Immature natural killer cell (primary cell): ENCODE measurements around the gene PAX7. TPM values are rescaled to one million over a fixed set of nuclear protein-coding genes. Genes with fewer than 3 reads are reported as not detected.
"Not testable (repeated sequence)": the region's sequence is repeated elsewhere in the genome, so short reads cannot be mapped to it uniquely, and the experiment has no call there.

Experiments used
- DNase-seq, 3 donors: peaks; one replicate each; pipeline ENCODE4 v3.0.0; 2022; ENCODE audit warnings: mixed read lengths in 1 of 3
- H3K27ac Mint-ChIP-seq, 6 donors: one replicate each; pipeline ENCODE4 v1.8.0; 2020; ENCODE audit warnings: mixed read lengths in 6 of 6, mild to moderate bottlenecking in 5 of 6, inconsistent platforms in 4 of 6, moderate library complexity in 3 of 6
- H3K27me3 Mint-ChIP-seq, 3 donors: one replicate each; pipeline ENCODE4 v1.8.0; 2020 to 2021; ENCODE audit warnings: low read depth in 3 of 3, mild to moderate bottlenecking in 3 of 3, mixed read lengths in 3 of 3, moderate library complexity in 3 of 3, inconsistent platforms in 1 of 3
- H3K36me3 Mint-ChIP-seq, 3 donors: one replicate each; pipeline ENCODE4 v1.8.0; 2020; ENCODE audit warnings: mixed read lengths in 3 of 3, inconsistent platforms in 2 of 3, mild to moderate bottlenecking in 2 of 3
- H3K4me1 Mint-ChIP-seq, 2 donors: one replicate each; pipeline ENCODE4 v1.8.0; 2020; ENCODE audit warnings: inconsistent platforms in 2 of 2, mild to moderate bottlenecking in 2 of 2, mixed read lengths in 2 of 2, moderate library complexity in 1 of 2
- H3K4me3 Mint-ChIP-seq, 5 donors: one replicate each; pipeline ENCODE4 v1.8.0; 2020; ENCODE audit warnings: mild to moderate bottlenecking in 5 of 5, mixed read lengths in 5 of 5, inconsistent platforms in 3 of 5, moderate library complexity in 3 of 5
- H3K9me3 Mint-ChIP-seq, 6 donors: one replicate each; pipeline ENCODE4 v1.8.0; 2020; ENCODE audit warnings: mild to moderate bottlenecking in 6 of 6, mixed read lengths in 6 of 6, inconsistent platforms in 4 of 6, moderate library complexity in 3 of 6
- polyA plus RNA-seq, 3 donors: library from polyadenylated mRNA; unstranded; fragments of 300-500 nt; fragmentation: Illumina TruSeq; gene quantifications; one replicate each; pipeline ENCODE4 v1.2.3, GENCODE V29; 2021

Gene PAX7
- polyA plus RNA-seq, 3 donors from 2014 or later, result not detected

- H3K9me3 Mint-ChIP-seq, result no peaks in the 10 kb centered on the region
- H3K27me3 Mint-ChIP-seq, result peaks cover under 1 to 10% (median 8%) of the 10 kb centered on the region in 3 donors
- H3K27ac Mint-ChIP-seq, result no peak overlapping the region
- H3K4me3 Mint-ChIP-seq, result no peak overlapping the region
- DNase-seq, result no peak
- no peaks in the 10 kb centered on the region for H3K36me3 Mint-ChIP-seq
- H3K4me1 Mint-ChIP-seq, result no peaks in the 10 kb centered on the region
These were observed 39.6 kb downstream of the PAX7 start for GRCh38 chr1:18670121-18670867.

GRCh38 chr1:18670868-18671225 lies 40.2 kb downstream of the PAX7 start:
- H3K4me3 Mint-ChIP-seq, result no peak overlapping the region
- no peak for DNase-seq

GRCh38 chr1:18673976-18674375 lies 43.3 kb downstream of the PAX7 start:
- Mint-ChIP-seq H3K4me3 (no peak overlapping the region), H3K36me3 (no peaks in the 10 kb centered on the region), H3K27ac (no peak overlapping the region), H3K9me3 (no peaks in the 10 kb centered on the region), H3K4me1 (no peaks in the 10 kb centered on the region), H3K27me3 (peaks cover 0 to 7% (median 6%) of the 10 kb centered on the region in 3 donors)
- no peak for DNase-seq

More at GRCh38 chr1:18670868-18671225, 40.2 kb downstream of the PAX7 start:
- H3K27ac Mint-ChIP-seq, result no peak overlapping the region
- H3K4me1 Mint-ChIP-seq, result no peaks in the 10 kb centered on the region
- no peaks in the 10 kb centered on the region for H3K36me3 Mint-ChIP-seq
- peaks cover 0 to 12% (median 11%) of the 10 kb centered on the region in 3 donors for H3K27me3 Mint-ChIP-seq
- H3K9me3 Mint-ChIP-seq, result no peaks in the 10 kb centered on the region

GRCh38 chr1:18676332-18676781 lies 45.7 kb downstream of the PAX7 start:
- Mint-ChIP-seq H3K36me3 (no peaks in the 10 kb centered on the region), H3K4me1 (no peaks in the 10 kb centered on the region), H3K9me3 (no peaks in the 10 kb centered on the region), H3K27me3 (peaks cover 2 to 9% (median 7%) of the 10 kb centered on the region in 3 donors), H3K27ac (no peak overlapping the region), H3K4me3 (no peak overlapping the region)
- DNase-seq, result no peak

- Mint-ChIP-seq H3K4me1 (no peaks in the 10 kb centered on the region), H3K4me3 (no peak overlapping the region)
- DNase-seq, result no peak
These were observed 50.8 kb downstream of the PAX7 start for GRCh38 chr1:18681423-18681835.

GRCh38 chr1:18682375-18682774 lies 51.7 kb downstream of the PAX7 start:
- DNase-seq, result no peak
- Mint-ChIP-seq H3K4me1 (no peaks in the 10 kb centered on the region), H3K27me3 (peaks cover 4 to 8% (median 7%) of the 10 kb centered on the region in 3 donors), H3K36me3 (no peaks in the 10 kb centered on the region), H3K9me3 (no peaks in the 10 kb centered on the region), H3K4me3 (no peak overlapping the region), H3K27ac (no peak overlapping the region)

More at GRCh38 chr1:18681423-18681835, 50.8 kb downstream of the PAX7 start:
- Mint-ChIP-seq H3K36me3 (no peaks in the 10 kb centered on the region), H3K27me3 (peaks cover 4 to 8% (median 7%) of the 10 kb centered on the region in 3 donors), H3K9me3 (no peaks in the 10 kb centered on the region), H3K27ac (no peak overlapping the region)

GRCh38 chr1:18684303-18684702 lies 53.7 kb downstream of the PAX7 start:
- peaks cover 4 to 13% (median 7%) of the 10 kb centered on the region in 3 donors for H3K27me3 Mint-ChIP-seq
- H3K4me3 Mint-ChIP-seq, result no peak overlapping the region
- no peaks in the 10 kb centered on the region for H3K9me3 Mint-ChIP-seq
- H3K4me1 Mint-ChIP-seq, result no peaks in the 10 kb centered on the region
- no peaks in the 10 kb centered on the region for H3K36me3 Mint-ChIP-seq
- no peak overlapping the region for H3K27ac Mint-ChIP-seq
- no peak for DNase-seq

- Mint-ChIP-seq H3K27ac (no peak overlapping the region), H3K27me3 (peaks cover 4 to 15% (median 5%) of the 10 kb centered on the region in 3 donors), H3K9me3 (no peaks in the 10 kb centered on the region), H3K4me3 (no peak overlapping the region), H3K36me3 (no peaks in the 10 kb centered on the region), H3K4me1 (no peaks in the 10 kb centered on the region)
- DNase-seq, result no peak
These were observed 55.9 kb downstream of the PAX7 start for GRCh38 chr1:18686540-18686939.

GRCh38 chr1:18687273-18687672 lies 56.6 kb downstream of the PAX7 start:
- Mint-ChIP-seq H3K27ac (no peak overlapping the region), H3K36me3 (no peaks in the 10 kb centered on the region), H3K9me3 (no peaks in the 10 kb centered on the region), H3K4me3 (no peak overlapping the region), H3K27me3 (peaks cover 4 to 19% (median 5%) of the 10 kb centered on the region in 3 donors), H3K4me1 (no peaks in the 10 kb centered on the region)
- no peak for DNase-seq

- Mint-ChIP-seq H3K4me3 (no peak overlapping the region), H3K9me3 (no peaks in the 10 kb centered on the region), H3K4me1 (no peaks in the 10 kb centered on the region), H3K27ac (no peak overlapping the region), H3K27me3 (peaks cover 2 to 18% (median 4%) of the 10 kb centered on the region in 3 donors), H3K36me3 (no peaks in the 10 kb centered on the region)
- DNase-seq, result no peak
These were observed 61.0 kb downstream of the PAX7 start for GRCh38 chr1:18691648-18692047.

GRCh38 chr1:18693256-18694098 lies 62.8 kb downstream of the PAX7 start:
- no peak overlapping the region for H3K27ac Mint-ChIP-seq
- peaks cover 5 to 18% (median 7%) of the 10 kb centered on the region in 3 donors for H3K27me3 Mint-ChIP-seq
- no peak for DNase-seq
- H3K4me1 Mint-ChIP-seq, result no peaks in the 10 kb centered on the region
- no peak overlapping the region for H3K4me3 Mint-ChIP-seq
- H3K36me3 Mint-ChIP-seq, result no peaks in the 10 kb centered on the region
- no peaks in the 10 kb centered on the region for H3K9me3 Mint-ChIP-seq

- not testable (repeated sequence) for H3K9me3 Mint-ChIP-seq, H3K36me3 Mint-ChIP-seq, H3K4me1 Mint-ChIP-seq, H3K4me3 Mint-ChIP-seq, DNase-seq, H3K27ac Mint-ChIP-seq
- peaks cover 5 to 18% (median 9%) of the 10 kb centered on the region in 3 donors for H3K27me3 Mint-ChIP-seq
These were observed 63.6 kb downstream of the PAX7 start for GRCh38 chr1:18694289-18694688.

GRCh38 chr1:18697541-18697940 lies 66.9 kb downstream of the PAX7 start:
- no peaks in the 10 kb centered on the region for H3K36me3 Mint-ChIP-seq
- peaks cover 8 to 14% (median 11%) of the 10 kb centered on the region in 3 donors for H3K27me3 Mint-ChIP-seq
- H3K4me3 Mint-ChIP-seq, result no peak overlapping the region
- no peak for DNase-seq
- H3K9me3 Mint-ChIP-seq, result no peaks in the 10 kb centered on the region
- no peaks in the 10 kb centered on the region for H3K4me1 Mint-ChIP-seq
- no peak overlapping the region for H3K27ac Mint-ChIP-seq

GRCh38 chr1:18700530-18700929 lies 69.9 kb downstream of the PAX7 start:
- H3K4me1 Mint-ChIP-seq, result no peaks in the 10 kb centered on the region
- H3K36me3 Mint-ChIP-seq, result no peaks in the 10 kb centered on the region
- H3K4me3 Mint-ChIP-seq, result no peak overlapping the region
- peaks cover 7 to 13% (median 9%) of the 10 kb centered on the region in 3 donors for H3K27me3 Mint-ChIP-seq
- no peaks in the 10 kb centered on the region for H3K9me3 Mint-ChIP-seq
- H3K27ac Mint-ChIP-seq, result no peak overlapping the region
- DNase-seq, result no peak
